Suprapubic skin (tissue), 4 donors: ENCODE measurements around the gene ARHGAP22. TPM values are rescaled to one million over a fixed set of nuclear protein-coding genes. Genes with fewer than 3 reads are reported as not detected.

Experiments
- DNase-seq, 2 donors: peaks; one replicate each; pipeline ENCODE4 v3.0.0-alpha.2; 2019; ENCODE audit warnings: low spot score in 2 of 2
- H3K27ac ChIP-seq: fragments of 200-600 bp; sonication (generic); one replicate; pipeline ENCODE4 v1.5.1; 2019
- H3K27me3 ChIP-seq: fragments of 200-600 bp; sonication (generic); one replicate; pipeline ENCODE4 v1.5.1; 2019
- H3K36me3 ChIP-seq: fragments of 200-600 bp; sonication (generic); one replicate; pipeline ENCODE4 v1.5.1; 2019
- H3K4me1 ChIP-seq: fragments of 200-600 bp; sonication (generic); one replicate; pipeline ENCODE4 v1.5.1; 2019
- H3K4me3 ChIP-seq: fragments of 200-600 bp; sonication (generic); one replicate; pipeline ENCODE4 v1.5.1; 2019; ENCODE audit warnings: mild to moderate bottlenecking
- H3K9me3 ChIP-seq: fragments of 200-600 bp; sonication (generic); one replicate; pipeline ENCODE4 v1.5.1; 2019
- EP300 ChIP-seq: sonication (generic); formaldehyde crosslinking; IDR thresholded peaks from one replicate; pipeline ENCODE4 v1.6.1; 2017; ENCODE audit warnings: antibody characterized with exemption
- POLR2A ChIP-seq, 2 donors: fragments of 450-650 bp; IDR thresholded peaks; one replicate each; pipeline ENCODE4 v1.6.1; 2017; ENCODE audit warnings: antibody characterized with exemption in 2 of 2, mild to moderate bottlenecking in 2 of 2, moderate library complexity in 2 of 2
- POLR2AphosphoS5 ChIP-seq, 3 donors: sonication (generic); formaldehyde crosslinking; IDR thresholded peaks; one replicate each; pipeline ENCODE4 v1.6.1; 2017; ENCODE audit warnings: antibody characterized with exemption in 3 of 3
- WGBS: methylation state at CpG from one replicate; pipeline ENCODE4 v1.1.5; 2018; 5-methylcytosine and 5-hydroxymethylcytosine counted together
- total RNA-seq, 4 donors: library from RNA; depleted of rRNA; stranded (reverse); fragments of >200 nt; gene quantifications; one replicate each; pipeline ENCODE4 v1.1.0, GENCODE V29; 2016
- TF ChIP-seq, protein P1 (sequence below), 2 donors: fragments of 200-600 bp in 1 of 2; fragments of 450-650 bp in 1 of 2; sonication (generic) in 1 of 2; IDR thresholded peaks; one replicate each; pipeline ENCODE4 v1.5.1; 2016 to 2019; ENCODE audit warnings: antibody characterized with exemption in 2 of 2, mild to moderate bottlenecking in 1 of 2, moderate library complexity in 1 of 2

The ARHGAP22 gene, protein sequence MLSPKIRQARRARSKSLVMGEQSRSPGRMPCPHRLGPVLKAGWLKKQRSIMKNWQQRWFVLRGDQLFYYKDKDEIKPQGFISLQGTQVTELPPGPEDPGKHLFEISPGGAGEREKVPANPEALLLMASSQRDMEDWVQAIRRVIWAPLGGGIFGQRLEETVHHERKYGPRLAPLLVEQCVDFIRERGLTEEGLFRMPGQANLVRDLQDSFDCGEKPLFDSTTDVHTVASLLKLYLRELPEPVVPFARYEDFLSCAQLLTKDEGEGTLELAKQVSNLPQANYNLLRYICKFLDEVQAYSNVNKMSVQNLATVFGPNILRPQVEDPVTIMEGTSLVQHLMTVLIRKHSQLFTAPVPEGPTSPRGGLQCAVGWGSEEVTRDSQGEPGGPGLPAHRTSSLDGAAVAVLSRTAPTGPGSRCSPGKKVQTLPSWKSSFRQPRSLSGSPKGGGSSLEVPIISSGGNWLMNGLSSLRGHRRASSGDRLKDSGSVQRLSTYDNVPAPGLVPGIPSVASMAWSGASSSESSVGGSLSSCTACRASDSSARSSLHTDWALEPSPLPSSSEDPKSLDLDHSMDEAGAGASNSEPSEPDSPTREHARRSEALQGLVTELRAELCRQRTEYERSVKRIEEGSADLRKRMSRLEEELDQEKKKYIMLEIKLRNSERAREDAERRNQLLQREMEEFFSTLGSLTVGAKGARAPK
- total RNA-seq: 1 to 10 TPM in 3 of 4 donors, under 1 TPM in 1; 0.98 to 7.2 (median 2.2) TPM

DNA sequence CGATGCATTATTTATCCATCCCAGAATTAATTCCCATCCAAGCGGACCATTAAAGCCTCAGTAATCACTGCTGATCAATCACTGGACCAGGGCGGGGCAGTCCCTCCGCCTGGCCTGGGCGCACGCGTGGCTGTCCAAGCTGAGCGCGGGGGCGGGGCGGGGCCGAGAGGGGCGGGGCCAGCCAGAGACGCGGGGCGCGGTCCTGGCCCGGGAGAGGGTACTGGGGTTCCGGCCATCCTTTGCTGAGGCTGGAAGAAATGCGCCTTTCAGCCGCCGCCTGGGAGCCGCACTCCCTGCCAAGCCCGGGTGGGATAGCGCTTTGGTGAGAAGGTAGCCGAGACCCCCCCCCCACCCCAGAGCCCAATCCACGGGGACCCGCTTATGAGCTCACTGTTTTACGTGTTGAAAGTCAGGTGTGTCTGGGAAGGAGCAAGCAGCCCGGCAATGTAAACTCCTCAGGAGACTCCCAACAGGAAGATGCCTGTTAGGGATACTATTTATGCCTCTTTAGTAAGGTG is at the start of gene ARHGAP22:
Gene ARHGAP22, minus strand, starts transcription at position 83 of the 518 bp plus-strand sequence. CDS start 277 bp downstream, outside the sequence.
- TF ChIP-seq, protein P1, sequence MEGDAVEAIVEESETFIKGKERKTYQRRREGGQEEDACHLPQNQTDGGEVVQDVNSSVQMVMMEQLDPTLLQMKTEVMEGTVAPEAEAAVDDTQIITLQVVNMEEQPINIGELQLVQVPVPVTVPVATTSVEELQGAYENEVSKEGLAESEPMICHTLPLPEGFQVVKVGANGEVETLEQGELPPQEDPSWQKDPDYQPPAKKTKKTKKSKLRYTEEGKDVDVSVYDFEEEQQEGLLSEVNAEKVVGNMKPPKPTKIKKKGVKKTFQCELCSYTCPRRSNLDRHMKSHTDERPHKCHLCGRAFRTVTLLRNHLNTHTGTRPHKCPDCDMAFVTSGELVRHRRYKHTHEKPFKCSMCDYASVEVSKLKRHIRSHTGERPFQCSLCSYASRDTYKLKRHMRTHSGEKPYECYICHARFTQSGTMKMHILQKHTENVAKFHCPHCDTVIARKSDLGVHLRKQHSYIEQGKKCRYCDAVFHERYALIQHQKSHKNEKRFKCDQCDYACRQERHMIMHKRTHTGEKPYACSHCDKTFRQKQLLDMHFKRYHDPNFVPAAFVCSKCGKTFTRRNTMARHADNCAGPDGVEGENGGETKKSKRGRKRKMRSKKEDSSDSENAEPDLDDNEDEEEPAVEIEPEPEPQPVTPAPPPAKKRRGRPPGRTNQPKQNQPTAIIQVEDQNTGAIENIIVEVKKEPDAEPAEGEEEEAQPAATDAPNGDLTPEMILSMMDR (IDR thresholded peaks at IDR 0.05): no peak
- no peak for TF ChIP-seq EP300
- TF ChIP-seq POLR2AphosphoS5 (IDR thresholded peaks at IDR 0.05): no peak
- TF ChIP-seq POLR2A (IDR thresholded peaks at IDR 0.05): no peak
- WGBS: under 1% methylated on average over 18 of the region's 30 CpGs
- Histone ChIP-seq H3K27ac (no peak within 1 kb of the TSS), H3K27me3 (peaks cover 25% of the 10 kb centered on the region), H3K9me3 (no peaks in the 10 kb centered on the region), H3K36me3 (no peaks in the 10 kb centered on the region), H3K4me3 (peak within 1 kb of the TSS; percentile 44), H3K4me1 (peaks cover 16% of the 10 kb centered on the region)
- DNase-seq: peak in 1 of 2 donors; percentile 64

DNA sequence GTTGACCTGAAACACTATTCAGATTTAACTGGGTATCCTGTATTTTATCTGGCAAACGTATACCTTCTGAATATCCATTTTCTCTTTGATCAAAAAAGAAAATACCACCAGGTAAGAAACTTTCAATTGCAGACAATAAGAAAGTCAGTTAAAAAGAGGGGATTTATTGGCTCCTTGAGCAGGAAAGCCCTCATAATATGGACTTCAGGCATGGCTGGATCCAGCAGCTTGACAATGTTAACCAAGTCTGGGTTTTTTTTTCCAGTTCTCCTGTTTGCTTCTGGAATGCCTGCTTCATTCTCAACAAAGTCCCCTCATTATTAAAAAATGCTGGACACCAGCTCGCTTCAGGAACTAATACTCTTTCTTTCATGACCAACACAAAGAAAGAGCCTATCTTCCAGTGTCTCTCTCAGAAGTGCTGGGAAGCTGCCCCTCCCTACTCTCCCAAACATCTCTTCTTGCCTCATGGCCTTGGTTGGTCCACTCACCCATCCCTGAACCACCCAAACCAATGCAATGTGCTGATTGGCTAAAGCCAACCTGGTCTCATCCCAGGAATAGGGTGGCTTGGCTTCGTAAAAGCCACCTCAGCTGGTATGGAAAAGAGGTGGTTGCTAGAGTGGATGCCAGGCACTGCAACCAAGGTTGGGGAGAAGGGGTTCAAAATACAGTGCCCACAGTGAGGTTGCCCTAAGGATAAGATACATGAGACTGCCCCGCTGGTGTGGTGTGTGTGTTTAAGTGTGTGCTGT is 49.2 kb upstream of the ARHGAP22 start:
- TF ChIP-seq, protein P1 (IDR thresholded peaks at IDR 0.05): no peak
- TF ChIP-seq POLR2A (IDR thresholded peaks at IDR 0.05) (no peak), EP300 (no peak), POLR2AphosphoS5 (IDR thresholded peaks at IDR 0.05) (no peak)
- WGBS: 85% methylated on average over 4 of the region's 4 CpGs
- no peaks in the 10 kb centered on the region for H3K36me3 ChIP-seq
- H3K4me1 ChIP-seq: peaks cover 19% of the 10 kb centered on the region
- H3K27me3 ChIP-seq: peaks cover 21% of the 10 kb centered on the region
- H3K4me3 ChIP-seq: no peak overlapping the region
- no peak overlapping the region for H3K27ac ChIP-seq
- no peaks in the 10 kb centered on the region for H3K9me3 ChIP-seq
- DNase-seq: no peak

DNA sequence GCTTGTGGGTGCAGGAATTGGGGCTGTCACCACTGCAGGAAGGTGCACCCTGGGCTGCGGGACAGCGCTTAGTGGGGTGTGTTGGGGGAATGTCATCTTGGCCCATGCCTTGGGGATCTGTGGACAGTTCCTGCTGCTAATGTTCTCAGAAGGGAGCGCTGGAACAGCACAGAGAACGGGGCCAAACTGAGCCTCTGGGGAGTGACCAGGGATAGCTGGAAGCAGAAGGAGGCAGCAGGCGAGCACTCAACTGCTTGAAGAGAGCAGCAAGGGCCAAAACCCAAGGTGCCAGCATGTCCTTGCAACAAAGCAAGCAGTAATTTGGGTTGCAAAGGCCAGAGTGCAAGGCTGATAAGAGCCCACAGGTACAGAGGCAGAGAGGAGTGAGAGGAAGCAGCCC is 48.5 kb upstream of the ARHGAP22 start:
- 76% methylated on average over 5 of the region's 5 CpGs for WGBS
- no peak for TF ChIP-seq POLR2AphosphoS5 (IDR thresholded peaks at IDR 0.05)
- TF ChIP-seq POLR2A (IDR thresholded peaks at IDR 0.05): no peak
- TF ChIP-seq, protein P1 (IDR thresholded peaks at IDR 0.05): no peak
- TF ChIP-seq EP300: no peak

DNA sequence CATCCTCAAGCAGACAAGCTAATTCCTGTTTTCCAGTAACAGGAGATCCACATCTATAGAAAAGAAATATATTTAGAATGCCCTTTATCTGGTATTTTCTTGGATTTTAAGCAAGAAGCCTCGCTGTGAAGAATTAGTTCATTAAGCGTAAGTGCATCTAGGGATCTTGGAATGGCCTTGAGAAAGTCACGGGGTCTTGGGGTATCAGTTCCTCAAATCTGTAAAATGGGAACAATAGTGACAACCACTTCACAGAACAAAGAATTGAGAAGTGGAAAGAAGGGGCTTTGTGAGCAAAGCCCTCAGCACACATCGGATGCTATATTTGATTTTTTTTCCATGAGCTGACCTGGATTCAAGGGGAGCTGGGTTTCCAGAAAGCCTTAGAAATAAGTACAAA is 47.5 kb upstream of the ARHGAP22 start:
- no peak overlapping the region for H3K27ac ChIP-seq
- no peaks in the 10 kb centered on the region for H3K9me3 ChIP-seq
- TF ChIP-seq POLR2AphosphoS5 (IDR thresholded peaks at IDR 0.05) (no peak), EP300 (no peak), POLR2A (IDR thresholded peaks at IDR 0.05) (no peak)
- TF ChIP-seq, protein P1 (IDR thresholded peaks at IDR 0.05): no peak
- peaks cover 19% of the 10 kb centered on the region for H3K4me1 ChIP-seq
- H3K36me3 ChIP-seq: no peaks in the 10 kb centered on the region
- peaks cover 15% of the 10 kb centered on the region for H3K27me3 ChIP-seq
- H3K4me3 ChIP-seq: no peak overlapping the region
- DNase-seq: no peak
- 83% methylated on average over 4 of the region's 4 CpGs for WGBS

More for the DNA sequence above, 48.5 kb upstream of the ARHGAP22 start:
- no peak overlapping the region for H3K27ac ChIP-seq
- DNase-seq: no peak
- H3K4me3 ChIP-seq: no peak overlapping the region
- H3K9me3 ChIP-seq: no peaks in the 10 kb centered on the region
- no peaks in the 10 kb centered on the region for H3K36me3 ChIP-seq
- H3K4me1 ChIP-seq: peaks cover 19% of the 10 kb centered on the region
- H3K27me3 ChIP-seq: peaks cover 15% of the 10 kb centered on the region
